Activated naive CD4-positive, alpha-beta T cell treated with anti-CD3 and anti-CD28 coated beads, Interleukin-2, amount 10 ng/mL, durations not matched to agents 7 days and 5 days (primary cell): ENCODE results near the gene PLCH2.
A peak's percentile ranks its signal among the peaks of the same experiment; 100 is the strongest.

Source experiments
- CTCF ChIA-PET: fragments of 350-600 bp; sonication (Branson Sonifier 250); formaldehyde crosslinking; loops from one replicate; lab custom pipeline; 2021; ENCODE audit warnings: antibody characterized with exemption; lab: Charles Lee
- DNase-seq: peaks from one replicate; pipeline ENCODE4 v3.0.0-alpha.2; 2020
- H3K27ac Mint-ChIP-seq: one replicate; pipeline ENCODE4 v1.8.0; 2021; ENCODE audit warnings: mild to moderate bottlenecking, moderate library complexity, mixed read lengths
- H3K27me3 Mint-ChIP-seq: one replicate; pipeline ENCODE4 v1.8.0; 2021; ENCODE audit warnings: mild to moderate bottlenecking, mixed read lengths
- H3K36me3 Mint-ChIP-seq: one replicate; pipeline ENCODE4 v1.8.0; 2021; ENCODE audit warnings: mixed read lengths
- H3K4me1 Mint-ChIP-seq: one replicate; pipeline ENCODE4 v1.8.0; 2021; ENCODE audit warnings: mixed read lengths
- H3K4me3 Mint-ChIP-seq: one replicate; pipeline ENCODE4 v1.8.0; 2021; ENCODE audit warnings: mild to moderate bottlenecking, moderate library complexity, mixed read lengths
- H3K9me3 Mint-ChIP-seq: one replicate; pipeline ENCODE4 v1.8.0; 2021; ENCODE audit warnings: mixed read lengths

The PLCH2 gene

GRCh38 chr1:2528966-2529783, 53.1 kb downstream of the PLCH2 start:
- CTCF ChIA-PET: no interaction called here
- peaks cover 7% of the 10 kb centered on the region for H3K36me3 Mint-ChIP-seq
- no peak overlapping the region for H3K27ac Mint-ChIP-seq
- peaks cover 31% of the 10 kb centered on the region for H3K4me1 Mint-ChIP-seq
- no peaks in the 10 kb centered on the region for H3K9me3 Mint-ChIP-seq
- peak overlapping the region; percentile 66 for H3K4me3 Mint-ChIP-seq
- peak; percentile 52 for DNase-seq
- peaks cover 75% of the 10 kb centered on the region for H3K27me3 Mint-ChIP-seq

DNA sequence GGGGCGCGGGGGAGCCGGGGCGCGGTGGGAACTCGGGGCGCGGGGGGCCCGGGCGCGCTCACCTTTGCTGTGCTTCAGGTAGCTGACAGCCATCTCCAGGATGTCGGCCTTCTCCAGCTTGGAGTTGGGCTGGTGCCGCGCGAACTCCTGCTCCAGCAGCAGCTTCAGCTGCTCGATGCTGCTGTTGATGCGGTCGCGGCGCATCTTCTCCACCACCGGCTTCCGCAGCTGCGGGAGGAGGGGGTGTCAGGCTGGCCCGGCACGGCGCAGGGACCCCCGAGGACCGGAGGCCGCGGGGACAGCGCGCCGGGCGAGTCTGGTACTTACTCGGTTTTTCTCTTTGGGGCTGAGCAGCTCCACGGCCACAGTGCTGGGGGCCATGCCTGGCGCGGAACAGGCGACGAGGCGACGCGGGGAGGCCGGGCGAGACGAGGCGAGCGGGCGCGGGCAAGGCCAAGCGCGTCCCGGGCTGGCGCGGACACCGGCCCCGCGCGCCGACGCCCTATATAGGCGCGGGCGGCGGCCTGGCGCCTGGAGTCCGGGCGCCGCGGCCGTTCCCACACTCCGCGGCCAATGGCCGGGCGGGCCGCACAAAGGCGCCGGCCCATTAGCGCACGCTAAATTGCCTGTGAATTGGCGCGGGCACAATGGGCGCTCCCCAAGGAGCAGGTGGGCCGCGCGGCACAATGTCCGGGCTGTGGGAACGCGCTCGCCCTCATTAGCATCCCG, 53.9 kb downstream of the PLCH2 start, which contains the start of gene HES5:
TSS of gene HES5 (minus strand) at position 480 of the 729 bp plus-strand sequence. CDS start at position 381, 99 bp downstream.
- H3K36me3 Mint-ChIP-seq: peaks cover 3% of the 10 kb centered on the region
- no peaks in the 10 kb centered on the region for H3K9me3 Mint-ChIP-seq
- CTCF ChIA-PET: no interaction called here
- peak within 1 kb of the TSS; percentile 66 for H3K4me3 Mint-ChIP-seq
- peaks cover 23% of the 10 kb centered on the region for H3K4me1 Mint-ChIP-seq
- H3K27ac Mint-ChIP-seq: no peak within 1 kb of the TSS
- peak; percentile 44 for DNase-seq
- H3K27me3 Mint-ChIP-seq: peaks cover 83% of the 10 kb centered on the region

- Mint-ChIP-seq H3K27me3 (peaks cover 91% of the 10 kb centered on the region), H3K36me3 (no peaks in the 10 kb centered on the region), H3K27ac (no peak overlapping the region), H3K4me1 (peaks cover 20% of the 10 kb centered on the region), H3K4me3 (peak overlapping the region; percentile 37), H3K9me3 (no peaks in the 10 kb centered on the region)
- CTCF ChIA-PET: no interaction called here
- no peak for DNase-seq
Measured at GRCh38 chr1:2530513-2531361, 54.6 kb downstream of the PLCH2 start.

GRCh38 chr1:2532485-2533160, 56.5 kb downstream of the PLCH2 start:
- H3K4me3 Mint-ChIP-seq: no peak overlapping the region
- H3K4me1 Mint-ChIP-seq: peaks cover 13% of the 10 kb centered on the region
- no peaks in the 10 kb centered on the region for H3K9me3 Mint-ChIP-seq
- no peaks in the 10 kb centered on the region for H3K36me3 Mint-ChIP-seq
- CTCF ChIA-PET: no interaction called here
- H3K27me3 Mint-ChIP-seq: peaks cover 100% of the 10 kb centered on the region
- DNase-seq: no peak
- H3K27ac Mint-ChIP-seq: no peak overlapping the region

GRCh38 chr1:2533365-2533764, 57.3 kb downstream of the PLCH2 start:
- Mint-ChIP-seq H3K36me3 (no peaks in the 10 kb centered on the region), H3K4me3 (no peak overlapping the region), H3K9me3 (no peaks in the 10 kb centered on the region), H3K27me3 (peaks cover 100% of the 10 kb centered on the region), H3K4me1 (peaks cover 13% of the 10 kb centered on the region), H3K27ac (no peak overlapping the region)
- CTCF ChIA-PET: interaction anchor here (1.0 to 1.1 kb wide), 2 partner anchors 15 to 118 kb away, joined by 3 read pairs; no protein-coding TSS in a partner anchor
- no peak for DNase-seq

DNA sequence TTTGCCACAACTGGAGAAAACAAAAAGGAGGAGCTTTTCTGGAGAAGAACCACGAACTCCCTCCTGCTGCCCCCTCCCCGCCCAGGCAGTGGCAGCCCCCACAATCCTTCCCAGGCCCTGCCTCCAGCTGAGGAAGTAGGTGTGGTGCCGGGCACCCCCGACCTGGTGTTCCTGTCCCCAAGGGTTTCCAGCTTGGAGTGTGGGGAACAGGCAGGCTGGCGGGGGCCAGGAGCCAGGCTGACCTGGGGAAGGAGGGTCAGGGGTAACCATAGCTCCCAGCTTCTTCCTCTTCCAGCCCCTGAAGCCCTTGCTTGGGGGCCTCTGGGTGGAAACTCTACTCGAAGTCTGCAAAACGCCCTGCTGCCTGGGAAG, 58.2 kb downstream of the PLCH2 start:
- no peaks in the 10 kb centered on the region for H3K36me3 Mint-ChIP-seq
- H3K4me1 Mint-ChIP-seq: peaks cover 6% of the 10 kb centered on the region
- peaks cover 100% of the 10 kb centered on the region for H3K27me3 Mint-ChIP-seq
- no peak overlapping the region for H3K27ac Mint-ChIP-seq
- H3K9me3 Mint-ChIP-seq: no peaks in the 10 kb centered on the region
- no peak overlapping the region for H3K4me3 Mint-ChIP-seq
- DNase-seq: no peak
- CTCF ChIA-PET: interaction anchor here (1.0 to 1.1 kb wide), 2 partner anchors 14 to 119 kb away, joined by 3 read pairs; no protein-coding TSS in a partner anchor

- DNase-seq: no peak
- Mint-ChIP-seq H3K4me3 (no peak overlapping the region), H3K36me3 (no peaks in the 10 kb centered on the region), H3K9me3 (no peaks in the 10 kb centered on the region), H3K4me1 (peaks cover 6% of the 10 kb centered on the region), H3K27ac (no peak overlapping the region), H3K27me3 (peaks cover 98% of the 10 kb centered on the region)
- CTCF ChIA-PET: no interaction called here
Measured at GRCh38 chr1:2534687-2535441, 58.8 kb downstream of the PLCH2 start.

DNA sequence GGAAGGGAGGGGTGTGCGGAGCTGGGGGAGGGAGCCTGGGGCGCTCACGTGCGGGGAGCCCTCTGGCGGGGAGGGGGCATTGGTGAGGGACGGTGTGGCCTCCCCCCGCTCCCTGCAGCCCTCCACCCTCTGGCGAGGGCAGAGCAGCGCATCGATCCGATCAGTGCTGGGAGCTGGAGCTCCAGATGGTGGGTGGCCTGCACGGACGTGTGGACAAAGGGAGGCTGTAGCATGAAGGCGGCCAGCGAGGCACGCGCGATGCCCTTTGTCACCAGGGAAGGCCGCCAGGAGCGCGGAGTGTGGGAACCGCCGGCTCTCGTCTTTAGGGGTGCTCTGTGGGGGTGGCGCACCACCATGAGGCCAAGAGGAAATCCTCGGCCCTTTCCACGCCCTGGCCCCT, 59.4 kb downstream of the PLCH2 start:
- Mint-ChIP-seq H3K4me1 (peaks cover 6% of the 10 kb centered on the region), H3K4me3 (no peak overlapping the region), H3K36me3 (no peaks in the 10 kb centered on the region), H3K27me3 (peaks cover 97% of the 10 kb centered on the region), H3K9me3 (no peaks in the 10 kb centered on the region), H3K27ac (no peak overlapping the region)
- CTCF ChIA-PET: no interaction called here
- DNase-seq: no peak

GRCh38 chr1:2535981-2536380, 59.9 kb downstream of the PLCH2 start:
- CTCF ChIA-PET: no interaction called here
- H3K4me1 Mint-ChIP-seq: peaks cover 1% of the 10 kb centered on the region
- no peaks in the 10 kb centered on the region for H3K36me3 Mint-ChIP-seq
- peaks cover 97% of the 10 kb centered on the region for H3K27me3 Mint-ChIP-seq
- no peaks in the 10 kb centered on the region for H3K9me3 Mint-ChIP-seq
- no peak overlapping the region for H3K4me3 Mint-ChIP-seq
- no peak overlapping the region for H3K27ac Mint-ChIP-seq
- DNase-seq: no peak

DNA sequence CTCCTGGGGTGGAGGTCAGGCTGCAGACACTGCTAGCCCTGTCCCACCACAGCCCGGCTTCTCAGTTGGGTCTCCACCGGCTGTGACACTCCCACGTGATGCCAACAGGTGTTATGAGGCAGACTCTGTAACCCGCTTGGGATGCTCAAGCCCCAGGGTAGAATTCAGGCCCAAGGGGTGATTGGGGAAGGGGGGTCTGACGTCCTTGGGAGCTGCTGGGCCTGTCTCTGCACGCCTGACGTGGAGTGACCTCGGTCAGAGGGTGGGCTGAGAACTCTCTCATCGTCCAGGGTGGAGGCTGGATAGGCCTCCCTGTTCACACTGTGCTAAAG, 61.7 kb downstream of the PLCH2 start:
- DNase-seq: no peak
- H3K4me1 Mint-ChIP-seq: peaks cover 4% of the 10 kb centered on the region
- H3K27me3 Mint-ChIP-seq: peaks cover 97% of the 10 kb centered on the region
- H3K4me3 Mint-ChIP-seq: no peak overlapping the region
- CTCF ChIA-PET: no interaction called here
- no peaks in the 10 kb centered on the region for H3K9me3 Mint-ChIP-seq
- no peak overlapping the region for H3K27ac Mint-ChIP-seq
- H3K36me3 Mint-ChIP-seq: no peaks in the 10 kb centered on the region

DNA sequence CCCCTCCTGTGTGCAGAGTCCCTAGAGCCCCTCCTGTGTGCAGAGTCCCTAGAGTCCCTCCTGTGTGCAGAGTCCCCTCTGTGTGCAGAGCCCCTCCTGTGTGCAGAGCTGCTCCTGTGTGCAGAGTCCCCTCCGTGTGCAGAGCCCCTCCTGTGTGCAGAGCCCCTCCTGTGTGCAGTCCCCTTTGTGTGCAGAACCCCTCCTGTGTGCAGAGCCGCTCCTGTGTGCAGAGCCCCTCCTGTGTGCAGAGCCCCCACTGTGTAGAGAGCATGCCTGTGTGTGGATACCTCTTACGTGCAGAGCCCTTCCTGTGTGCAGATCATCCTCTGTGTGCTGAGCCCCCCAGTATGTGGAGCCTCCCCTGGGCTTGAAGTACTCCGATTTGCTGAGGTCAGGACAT, 62.3 kb downstream of the PLCH2 start:
- no peak for DNase-seq
- no peak overlapping the region for H3K27ac Mint-ChIP-seq
- H3K9me3 Mint-ChIP-seq: no peaks in the 10 kb centered on the region
- peaks cover 4% of the 10 kb centered on the region for H3K4me1 Mint-ChIP-seq
- peaks cover 97% of the 10 kb centered on the region for H3K27me3 Mint-ChIP-seq
- CTCF ChIA-PET: interaction anchor here (1.5 kb wide), 1 partner anchor 11 kb away, joined by 3 read pairs; no protein-coding TSS in a partner anchor
- no peaks in the 10 kb centered on the region for H3K36me3 Mint-ChIP-seq
- no peak overlapping the region for H3K4me3 Mint-ChIP-seq

DNA sequence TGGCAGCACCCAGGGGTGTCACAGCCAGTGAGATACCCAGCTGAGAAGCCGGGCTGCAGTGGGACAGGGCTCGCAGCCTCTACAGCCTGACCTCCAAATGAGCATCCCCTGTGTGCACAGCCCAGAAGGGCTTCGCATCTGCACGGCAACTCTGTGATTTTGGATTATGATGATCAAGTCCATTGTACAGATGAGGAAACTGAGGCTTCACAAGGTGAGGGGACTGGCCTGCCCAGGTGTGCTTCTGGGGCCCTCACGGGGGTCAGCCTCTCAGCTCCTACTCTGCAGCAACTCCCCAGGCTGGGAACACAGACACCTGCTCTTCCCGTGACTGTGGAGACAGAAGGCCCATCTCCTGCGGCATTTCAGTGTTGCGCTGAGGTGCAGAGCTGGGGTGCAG, 62.8 kb downstream of the PLCH2 start:
- Mint-ChIP-seq H3K9me3 (no peaks in the 10 kb centered on the region), H3K27me3 (peaks cover 97% of the 10 kb centered on the region), H3K4me1 (peaks cover 4% of the 10 kb centered on the region), H3K4me3 (no peak overlapping the region), H3K36me3 (no peaks in the 10 kb centered on the region), H3K27ac (no peak overlapping the region)
- no peak for DNase-seq
- CTCF ChIA-PET: interaction anchor here (1.3 to 1.5 kb wide), 2 partner anchors 11 to 246 kb away, joined by 3 read pairs; no protein-coding TSS in a partner anchor

DNA sequence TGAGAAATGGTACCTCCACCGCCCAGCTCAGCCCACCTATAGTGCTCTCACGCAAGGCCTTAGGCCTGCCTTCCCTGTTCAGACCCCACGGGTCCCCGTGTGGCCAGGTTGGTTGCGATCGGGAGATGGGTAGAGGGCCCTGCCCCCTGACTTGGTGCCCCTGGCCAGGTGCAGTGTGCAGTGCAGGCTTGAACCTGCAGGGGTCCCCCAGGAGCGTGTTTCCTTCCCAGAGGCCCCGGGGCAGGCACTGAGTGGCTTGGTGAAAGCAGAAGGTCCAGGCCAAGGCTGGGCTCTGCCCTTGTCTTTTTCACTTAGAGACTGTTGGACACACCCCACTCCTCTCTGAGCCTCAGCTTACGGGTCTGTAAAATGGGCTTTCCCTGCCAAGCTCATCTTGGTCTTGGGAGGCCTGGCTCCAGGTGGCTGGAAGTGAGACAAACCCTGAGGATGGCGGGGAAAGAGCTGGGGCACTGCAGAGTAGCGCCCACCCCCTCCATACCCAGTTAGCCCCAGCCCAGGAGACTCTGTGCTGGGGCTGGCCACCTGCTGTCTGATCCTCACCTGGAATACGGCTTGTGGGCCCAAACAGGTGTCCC, 63.3 kb downstream of the PLCH2 start:
- peak; percentile 53 for DNase-seq
- Mint-ChIP-seq H3K4me1 (peaks cover 6% of the 10 kb centered on the region), H3K27ac (no peak overlapping the region), H3K9me3 (no peaks in the 10 kb centered on the region), H3K36me3 (no peaks in the 10 kb centered on the region), H3K27me3 (peaks cover 97% of the 10 kb centered on the region), H3K4me3 (no peak overlapping the region)
- CTCF ChIA-PET: interaction anchor here (0.6 to 1.5 kb wide), 3 partner anchors 12 to 245 kb away, joined by 3 read pairs; no protein-coding TSS in a partner anchor
